ENCODE results near the gene CDX2.

GRCh38 chr13:27963491-27963890 lies 5.6 kb downstream of the CDX2 start:
- TF ChIP-seq GATA2 (IDR thresholded peaks at IDR 0.05; ENCODE audit: low read depth, low read length) (no peak), GATA3 (IDR thresholded peaks at IDR 0.05; ENCODE audit: low read depth, low read length) (no peak)
